ENCODE results near the gene ATF6. TPM values are rescaled to one million over a fixed set of nuclear protein-coding genes. Genes with fewer than 3 reads are reported as not detected.

Gene ATF6
- total RNA-seq, 3 donors from 2014 or later: 21.7 to 24.9 (median 24.5) TPM

- no peaks in the 10 kb centered on the region for H3K36me3 ChIP-seq (ENCODE audit: low read depth)
- intact Hi-C loops (cut with DNase I, micrococcal nuclease): no loop called here
- no peak overlapping the region for H3K4me3 ChIP-seq
- peak; percentile 85 for ATAC-seq
- H3K9me3 ChIP-seq: no peaks in the 10 kb centered on the region
- H3K4me1 ChIP-seq (ENCODE audit: low read depth): no peaks in the 10 kb centered on the region
- no peak for TF ChIP-seq CTCF (IDR thresholded peaks at IDR 0.05)
- peak; percentile 55 to 76 (median 56) for DNase-seq
These were observed 27.4 kb upstream of the ATF6 start for GRCh38 chr1:161738627-161739287.

GRCh38 chr1:161739865-161740566 is 26.1 kb upstream of the ATF6 start:
- Histone ChIP-seq H3K4me3 (no peak overlapping the region), H3K36me3 (ENCODE audit: low read depth) (no peaks in the 10 kb centered on the region), H3K9me3 (no peaks in the 10 kb centered on the region), H3K4me1 (ENCODE audit: low read depth) (no peaks in the 10 kb centered on the region)
- intact Hi-C loops (cut with DNase I, micrococcal nuclease): loop anchor here in 1 of 2 donors (10.0 kb wide), 1 partner anchor 255 kb away; no protein-coding TSS in a partner anchor
- ATAC-seq (peak; percentile 56), DNase-seq (peak in 1 of 3 donors; percentile 24)
- no peak for TF ChIP-seq CTCF (IDR thresholded peaks at IDR 0.05)

- DNase-seq (no peak), ATAC-seq (no peak)
- intact Hi-C loops (cut with DNase I, micrococcal nuclease): loop anchor here in 1 of 2 donors (10.0 kb wide), 1 partner anchor 256 kb away; no protein-coding TSS in a partner anchor
- no peak for TF ChIP-seq CTCF (IDR thresholded peaks at IDR 0.05)
- Histone ChIP-seq H3K4me3 (no peak overlapping the region), H3K4me1 (ENCODE audit: low read depth) (no peaks in the 10 kb centered on the region), H3K9me3 (no peaks in the 10 kb centered on the region), H3K36me3 (ENCODE audit: low read depth) (no peaks in the 10 kb centered on the region)
These were observed 25.2 kb upstream of the ATF6 start for GRCh38 chr1:161740921-161741320.

GRCh38 chr1:161743231-161743630 is 22.9 kb upstream of the ATF6 start:
- no peak for TF ChIP-seq CTCF (IDR thresholded peaks at IDR 0.05)
- intact Hi-C loops (cut with DNase I, micrococcal nuclease): loop anchor here in 1 of 2 donors (10.0 kb wide), 1 partner anchor 258 kb away; no protein-coding TSS in a partner anchor
- DNase-seq: no peak
- ATAC-seq: no peak
- H3K4me1 ChIP-seq (ENCODE audit: low read depth): no peaks in the 10 kb centered on the region
- no peaks in the 10 kb centered on the region for H3K9me3 ChIP-seq
- no peak overlapping the region for H3K4me3 ChIP-seq
- H3K36me3 ChIP-seq (ENCODE audit: low read depth): no peaks in the 10 kb centered on the region

GRCh38 chr1:161747801-161748200 is 18.3 kb upstream of the ATF6 start:
- no peak for DNase-seq
- no peaks in the 10 kb centered on the region for H3K36me3 ChIP-seq (ENCODE audit: low read depth)
- intact Hi-C loops (cut with DNase I, micrococcal nuclease): loop anchor here in 1 of 2 donors (10.0 kb wide), 1 partner anchor 263 kb away; no protein-coding TSS in a partner anchor
- H3K4me1 ChIP-seq (ENCODE audit: low read depth): peaks cover 11% of the 10 kb centered on the region
- no peak for TF ChIP-seq CTCF (IDR thresholded peaks at IDR 0.05)
- H3K9me3 ChIP-seq: no peaks in the 10 kb centered on the region
- H3K4me3 ChIP-seq: no peak overlapping the region
- no peak for ATAC-seq

All from mucosa of descending colon (tissue), 3 donors.